ENCODE results near the gene SLC7A1.

DNA sequence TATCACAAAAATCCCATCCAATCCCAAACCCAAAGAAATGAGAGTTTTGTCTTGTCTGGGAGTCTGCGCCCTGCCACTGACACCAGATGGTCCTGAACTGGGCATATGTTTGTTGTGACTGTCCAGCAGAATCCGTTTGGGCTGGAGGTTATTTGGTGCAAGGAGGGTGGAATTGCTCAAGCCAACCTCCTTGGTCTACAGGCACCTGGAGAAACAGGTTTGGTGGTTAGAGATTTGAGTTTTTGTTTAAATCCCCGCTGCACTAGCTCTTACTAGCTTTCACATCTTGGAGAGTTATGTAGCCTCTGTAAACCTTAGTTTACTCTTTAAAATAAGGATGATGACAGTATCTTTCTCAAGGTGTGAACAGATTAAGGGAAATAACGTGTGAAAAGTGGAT is 101.7 kb downstream of the SLC7A1 start:
- TF ChIP-seq, protein P1, sequence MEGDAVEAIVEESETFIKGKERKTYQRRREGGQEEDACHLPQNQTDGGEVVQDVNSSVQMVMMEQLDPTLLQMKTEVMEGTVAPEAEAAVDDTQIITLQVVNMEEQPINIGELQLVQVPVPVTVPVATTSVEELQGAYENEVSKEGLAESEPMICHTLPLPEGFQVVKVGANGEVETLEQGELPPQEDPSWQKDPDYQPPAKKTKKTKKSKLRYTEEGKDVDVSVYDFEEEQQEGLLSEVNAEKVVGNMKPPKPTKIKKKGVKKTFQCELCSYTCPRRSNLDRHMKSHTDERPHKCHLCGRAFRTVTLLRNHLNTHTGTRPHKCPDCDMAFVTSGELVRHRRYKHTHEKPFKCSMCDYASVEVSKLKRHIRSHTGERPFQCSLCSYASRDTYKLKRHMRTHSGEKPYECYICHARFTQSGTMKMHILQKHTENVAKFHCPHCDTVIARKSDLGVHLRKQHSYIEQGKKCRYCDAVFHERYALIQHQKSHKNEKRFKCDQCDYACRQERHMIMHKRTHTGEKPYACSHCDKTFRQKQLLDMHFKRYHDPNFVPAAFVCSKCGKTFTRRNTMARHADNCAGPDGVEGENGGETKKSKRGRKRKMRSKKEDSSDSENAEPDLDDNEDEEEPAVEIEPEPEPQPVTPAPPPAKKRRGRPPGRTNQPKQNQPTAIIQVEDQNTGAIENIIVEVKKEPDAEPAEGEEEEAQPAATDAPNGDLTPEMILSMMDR (IDR thresholded peaks at IDR 0.05) = no peak
- TF ChIP-seq EP300 (IDR thresholded peaks at IDR 0.05) (no peak), POLR2A (IDR thresholded peaks at IDR 0.05) (no peak)

Data from upper lobe of left lung (tissue), 4 donors.